HepG2 (cell line): Measurements from ENCODE around the gene SLC15A5. TPM values are rescaled to one million over a fixed set of nuclear protein-coding genes. Genes with fewer than 3 reads are reported as not detected.

Experiments
- ATAC-seq: fragments of 200-7000 bp; cut with Tn5 transposase; 3 replicates; pipeline ENCODE4 v1.9.1; 2020; ENCODE audit warnings: mild to moderate bottlenecking, moderate library complexity
- BruUV-seq: library from RNA; stranded (reverse); fragments of 400-500 nt; replicated peaks from 2 replicates; lab custom pipeline; 2021; lab: Mats Ljungman, UMichigan
- CTCF ChIA-PET: fragments of 300-600 bp; formaldehyde crosslinking; extraction: SDS; loops from one replicate; lab custom pipeline; 2021; ENCODE audit warnings: low total read pairs, inconsistent platforms, low intra/inter-chr PET ratio; lab: Yijun Ruan, JAX
- POLR2A ChIA-PET: fragments of 350-600 bp; sonication (Branson Sonifier 250); formaldehyde crosslinking; loops from one replicate; lab custom pipeline; 2020; ENCODE audit warnings: antibody characterized with exemption, inconsistent platforms; lab: Yijun Ruan, JAX
- DNase-seq: peaks from one replicate; pipeline ENCODE4 v3.0.0-alpha.2; 2015; ENCODE audit warnings: low spot score
- FAIRE-seq: peaks from 3 replicates; lab custom pipeline; 2011; peaks lifted over from hg19 to GRCh38; lab: Jason Lieb, UNC
- H2AFZ ChIP-seq: one replicate; pipeline ENCODE4 v1.6.1; 2011; ENCODE audit warnings: low read length, inconsistent platforms
- H3K27ac ChIP-seq: fragments of 300-600 bp; 3 replicates; pipeline ENCODE4 v1.8.0; 2011; ENCODE audit warnings: mixed run types, mild to moderate bottlenecking, mixed read lengths, low read length, inconsistent platforms; ENCODE audit not compliant: insufficient read depth; ENCODE audit errors: extremely low read length
- H3K27me3 ChIP-seq, 2 experiments: fragments of 200-600 bp in 1 of 2; 2 replicates in 1 of 2; 3 replicates in 1 of 2; pipeline versions ENCODE4 v1.6.0 to v1.8.0; 2011; ENCODE audit warnings: low read length in 2 of 2, mild to moderate bottlenecking in 2 of 2, moderate library complexity in 2 of 2, inconsistent platforms in 1 of 2; ENCODE audit not compliant: insufficient read depth in 2 of 2, control insufficient read depth in 1 of 2
- H3K36me3 ChIP-seq, 2 experiments: fragments of 200-600 bp in 1 of 2; replicated peaks in 1 of 2; 2 replicates in 1 of 2; 3 replicates in 1 of 2; pipeline versions ENCODE4 v1.5.1 to v1.8.0; 2011; ENCODE audit warnings: low read length in 2 of 2, inconsistent platforms in 1 of 2; ENCODE audit not compliant: insufficient read depth in 2 of 2, control insufficient read depth in 1 of 2
- H3K4me1 ChIP-seq: 2 replicates; pipeline ENCODE4 v1.5.1; 2012; ENCODE audit warnings: low read length, inconsistent platforms; ENCODE audit not compliant: insufficient read depth
- H3K4me2 ChIP-seq: 2 replicates; pipeline ENCODE4 v1.6.0; 2011; ENCODE audit warnings: low read depth, low read length, inconsistent platforms
- H3K4me3 ChIP-seq, 3 experiments: fragments of 200-600 bp in 1 of 3; sonication (generic), shearing (Covaris generic) in 1 of 3; replicated peaks in 1 of 3; 2 replicates each; pipeline ENCODE4 v1.5.1; 2011 to 2016; ENCODE audit warnings: low read length in 3 of 3, inconsistent platforms in 2 of 3, low read depth in 2 of 3, mild to moderate bottlenecking in 2 of 3, control low read depth in 1 of 3, mixed read lengths in 1 of 3; ENCODE audit not compliant: insufficient read depth in 1 of 3
- H3K79me2 ChIP-seq: one replicate; pipeline ENCODE4 v1.6.1; 2011; ENCODE audit warnings: low read length, inconsistent platforms; ENCODE audit not compliant: insufficient read depth
- H3K9ac ChIP-seq: 2 replicates; pipeline ENCODE4 v1.6.0; 2011; ENCODE audit warnings: mild to moderate bottlenecking, low read depth, low read length, inconsistent platforms; ENCODE audit not compliant: insufficient read depth
- H3K9me3 ChIP-seq: 2 replicates; pipeline ENCODE4 v1.5.1; 2012; ENCODE audit warnings: mild to moderate bottlenecking, low read length
- H4K20me1 ChIP-seq: 2 replicates; pipeline ENCODE4 v1.6.0; 2011; ENCODE audit warnings: inconsistent platforms, mild to moderate bottlenecking, low read length, moderate library complexity; ENCODE audit not compliant: insufficient read depth
- AGO2 ChIP-seq: fragments of 200-400 bp; formaldehyde crosslinking; optimal IDR thresholded peaks from 2 replicates; pipeline ENCODE3; 2017; ENCODE audit warnings: mild to moderate bottlenecking, low read depth, low read length, moderate library complexity
- ARNT ChIP-seq: fragments of 450-650 bp; IDR thresholded peaks from 2 replicates; pipeline ENCODE4 v1.6.1; 2017
- ATM ChIP-seq: fragments of 450-650 bp; IDR thresholded peaks from 2 replicates; pipeline ENCODE4 v1.7.1; 2017; ENCODE audit warnings: mild to moderate bottlenecking, borderline replicate concordance
- CHD2 ChIP-seq: IDR thresholded peaks from 2 replicates; pipeline ENCODE4 v1.6.1; 2011; ENCODE audit warnings: low read depth, low read length, improper control_type of control experiment
- HDAC6 ChIP-seq: fragments of 200-600 bp; sonication (generic); IDR thresholded peaks from 2 replicates; pipeline ENCODE4 v1.7.0; 2017; ENCODE audit warnings: mild to moderate bottlenecking, antibody characterized with exemption, low read length, low read depth
- KLF11 ChIP-seq: IDR thresholded peaks from 2 replicates; pipeline ENCODE4 v1.6.1; 2016; ENCODE audit warnings: missing compliant biosample characterization
- MLLT10 ChIP-seq: sonication (generic); formaldehyde crosslinking; IDR thresholded peaks from 2 replicates; pipeline ENCODE4 v1.4.0; 2020; ENCODE audit warnings: missing genetic modification reagents
- PAF1 ChIP-seq: IDR thresholded peaks from 2 replicates; pipeline ENCODE4 v1.6.1; 2016; ENCODE audit warnings: missing genetic modification reagents, missing compliant biosample characterization
- SMARCC2 ChIP-seq: fragments of 450-650 bp; IDR thresholded peaks from 2 replicates; pipeline ENCODE4 v1.6.1; 2017; ENCODE audit warnings: antibody characterized with exemption, mild to moderate bottlenecking
- TBX3 ChIP-seq: fragments of 450-650 bp; IDR thresholded peaks from 2 replicates; pipeline ENCODE4 v1.6.1; 2017; ENCODE audit warnings: antibody characterized with exemption, mild to moderate bottlenecking, inconsistent platforms, borderline replicate concordance
- XBP1 ChIP-seq: sonication (generic); formaldehyde crosslinking; IDR thresholded peaks from 2 replicates; pipeline ENCODE4 v1.5.0; 2020; ENCODE audit warnings: missing genetic modification reagents
- ZNF124 ChIP-seq: sonication (generic); formaldehyde crosslinking; IDR thresholded peaks from 2 replicates; pipeline ENCODE4 v1.4.0; 2020; ENCODE audit warnings: missing genetic modification reagents
- ZNF296 ChIP-seq: sonication (generic); formaldehyde crosslinking; conservative IDR thresholded peaks from 2 replicates; pipeline ENCODE4 v1.5.0; 2020; ENCODE audit warnings: mild to moderate bottlenecking, missing genetic modification reagents
- ZNF337 ChIP-seq: sonication (generic); formaldehyde crosslinking; IDR thresholded peaks from 2 replicates; pipeline ENCODE4 v1.5.1; 2020; ENCODE audit warnings: missing genetic modification reagents, low read depth, mild to moderate bottlenecking, borderline replicate concordance
- ZNF350 ChIP-seq: sonication (generic); formaldehyde crosslinking; IDR thresholded peaks from 2 replicates; pipeline ENCODE4 v1.4.0; 2020; ENCODE audit warnings: mild to moderate bottlenecking, low read depth, missing genetic modification reagents, borderline replicate concordance
- ZNF496 ChIP-seq: sonication (generic); formaldehyde crosslinking; IDR thresholded peaks from 2 replicates; pipeline ENCODE4 v1.8.1; 2023; ENCODE audit warnings: mild to moderate bottlenecking, moderate library complexity, missing genetic modification reagents; ENCODE audit not compliant: insufficient replicate concordance
- ZNF580 ChIP-seq: IDR thresholded peaks from 2 replicates; pipeline ENCODE4 v1.6.1; 2016; ENCODE audit warnings: low read depth, borderline replicate concordance
- ZNF770 ChIP-seq: sonication (generic); formaldehyde crosslinking; IDR thresholded peaks from 2 replicates; pipeline ENCODE4 v1.5.0; 2020; ENCODE audit warnings: mild to moderate bottlenecking, missing genetic modification reagents
- ZNF773 ChIP-seq: sonication (generic); formaldehyde crosslinking; IDR thresholded peaks from 2 replicates; pipeline ENCODE4 v1.4.0; 2020; ENCODE audit warnings: missing genetic modification reagents, borderline replicate concordance
- ZNF891 ChIP-seq: sonication (generic); formaldehyde crosslinking; IDR thresholded peaks from 2 replicates; pipeline ENCODE4 v1.5.0; 2020; ENCODE audit warnings: mild to moderate bottlenecking, missing genetic modification reagents
- WGBS: methylation state at CpG from one replicate; pipeline ENCODE4 v1.1.6; 2017; ENCODE audit warnings: low lambda C conversion rate; 5-methylcytosine and 5-hydroxymethylcytosine counted together
- in situ Hi-C: cut with HindIII; loops from 2 replicates; pipeline ENCODE4 v1.10.0; 2017; ENCODE audit warnings: low pct_unique_long_range_greater_than_20kb; ENCODE audit not compliant: extremely low pct_ligation_motif_present
- intact Hi-C: fragments of 100-400 bp; cut with micrococcal nuclease; formaldehyde crosslinking; loops from one replicate; pipeline ENCODE4 v1.10.0; 2022; ENCODE audit not compliant: unreplicated experiment
- polyA plus RNA-seq, 8 experiments: library from polyadenylated mRNA; depleted of rRNA in 3 of 8; stranded (reverse) in 7 of 8; unstranded in 1 of 8; fragments of >200 nt; fragmentation: Illumina TruSeq in 4 of 8; extraction: Trizol in 4 of 8; gene quantifications; 2 replicates each; pipeline versions ENCODE4 v1.2.1 to v1.2.3, GENCODE V29; 2011 to 2016; ENCODE audit warnings: low read depth in 4 of 8, missing spikeins in 1 of 8, mixed read lengths in 1 of 8; ENCODE audit not compliant: insufficient read depth in 1 of 8
- total RNA-seq, 5 experiments: library from RNA; depleted of rRNA; stranded (reverse); fragments of >200 nt; fragmentation: Illumina TruSeq; extraction: Trizol; gene quantifications; 2 replicates each; pipeline ENCODE4 v1.2.3, GENCODE V29; 2016; ENCODE audit warnings: low read depth in 1 of 5

Gene SLC15A5
- total and polyA plus RNA-seq, 2 of the 13 experiments (the other 11 are each of a cell fraction or from before 2014, with no cell fraction given): not detected

- no peaks in the 10 kb centered on the region for H3K36me3 ChIP-seq
- intact Hi-C loops (no loop called here), in situ Hi-C loops (no loop called here)
- no peak overlapping the region for H3K4me3 ChIP-seq
- FAIRE-seq: no peak
- H4K20me1 ChIP-seq: no peaks in the 10 kb centered on the region
- BruUV-seq: no TSS peak
- no peak overlapping the region for H3K4me2 ChIP-seq
- H3K27me3 ChIP-seq: no peaks in the 10 kb centered on the region
- no peak overlapping the region for H2AFZ ChIP-seq
- ChIA-PET CTCF (no interaction called here), POLR2A (no interaction called here)
- WGBS: 25% methylated on average over 2 of the region's 2 CpGs
- H3K9ac ChIP-seq: no peak overlapping the region
- H3K4me1 ChIP-seq: no peaks in the 10 kb centered on the region
- TF ChIP-seq TBX3: no peak
- no peak for TF ChIP-seq XBP1 (CRISPR knock-in tag)
- TF ChIP-seq ZNF770 (CRISPR knock-in tag): no peak
- no peak for TF ChIP-seq ZNF773 (CRISPR knock-in tag)
- no peak for TF ChIP-seq ZNF580 (CRISPR knock-in tag)
- TF ChIP-seq ZNF124 (CRISPR knock-in tag): no peak
- no peak for TF ChIP-seq ZNF296 (CRISPR knock-in tag)
- no peak for TF ChIP-seq ATM
- no peak for TF ChIP-seq SMARCC2
- no peak for TF ChIP-seq ZNF350 (CRISPR knock-in tag)
- TF ChIP-seq ARNT: no peak
- TF ChIP-seq HDAC6: no peak
- no peak for TF ChIP-seq MLLT10 (CRISPR knock-in tag)
- no peak for TF ChIP-seq ZNF891 (CRISPR knock-in tag)
- TF ChIP-seq AGO2: no peak
- TF ChIP-seq CHD2: no peak
- no peak for TF ChIP-seq ZNF337
- TF ChIP-seq ZNF496: no peak
- TF ChIP-seq KLF11 (CRISPR knock-in tag): no peak
- no peak for TF ChIP-seq PAF1 (CRISPR knock-in tag)
- H3K9me3 ChIP-seq: 0 out of 2 replicates have a peak, but pooled peaks cover 5% of the 10 kb centered on the region
- DNase-seq: no peak
- no peaks in the 10 kb centered on the region for H3K79me2 ChIP-seq
- ATAC-seq: no peak
- no peak overlapping the region for H3K27ac ChIP-seq
Measured at GRCh38 chr12:16323638-16324037, 46.2 kb upstream of the SLC15A5 start.
